GM21390 (cell line): Measurements from ENCODE around the gene DCC.

Experiments used
- ATAC-seq: cut with Tn5 transposase; IDR thresholded peaks from one replicate; pipeline ENCODE4 v1.9.1; 2021; ENCODE audit not compliant: unreplicated experiment

DCC gene

GRCh38 chr18:52894801-52895200 is 554.8 kb downstream of the DCC start:
- no peak for ATAC-seq

- ATAC-seq: no peak
Observed at GRCh38 chr18:52897611-52898484, 557.9 kb downstream of the DCC start.

DNA sequence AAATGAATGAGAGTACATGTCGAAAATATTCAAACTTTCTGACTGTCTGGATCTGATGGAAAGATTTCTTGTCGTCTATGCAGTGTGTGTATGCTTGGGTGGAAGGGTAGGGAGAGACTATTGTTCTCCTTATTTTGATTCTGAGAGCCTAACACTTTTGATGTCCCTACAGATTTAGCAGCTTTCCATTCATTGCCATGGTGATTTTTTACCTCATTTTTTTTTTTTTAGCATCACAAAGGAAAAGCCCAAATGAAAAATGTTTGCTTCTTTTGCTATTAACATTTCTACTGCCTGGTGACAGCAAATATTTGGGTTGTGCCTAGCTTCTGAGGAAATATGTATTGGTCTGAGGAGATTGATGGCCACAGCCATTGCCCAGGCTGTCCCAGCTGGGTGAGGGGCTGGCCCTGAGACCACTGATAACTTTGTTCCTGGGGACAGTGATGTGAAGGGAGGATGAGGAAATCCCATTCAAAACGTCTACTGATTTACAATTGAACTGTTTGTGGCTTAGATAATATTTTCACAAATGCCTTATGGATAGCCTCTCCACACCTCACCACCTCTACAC is 558.6 kb downstream of the DCC start:
- ATAC-seq: no peak

DNA sequence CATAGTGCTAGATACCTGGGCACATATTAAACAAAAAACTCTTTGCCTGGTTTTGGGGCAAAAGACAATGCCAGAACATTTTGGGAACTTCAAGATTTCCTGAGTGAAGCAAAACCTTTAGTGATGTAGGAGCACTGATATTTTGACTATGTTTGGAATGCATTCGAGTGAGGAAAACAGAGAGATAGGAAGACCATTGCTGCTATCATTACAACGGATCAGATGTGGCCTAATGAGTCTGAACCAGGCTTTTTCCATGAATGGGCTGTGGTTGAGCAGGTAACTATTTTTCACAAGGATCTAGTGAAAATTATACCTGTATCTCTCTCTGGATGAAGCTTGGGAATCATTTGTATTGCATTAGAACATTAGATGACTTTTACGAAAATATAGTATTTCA is 562.2 kb downstream of the DCC start:
- no peak for ATAC-seq

GRCh38 chr18:52903857-52904256 is 563.9 kb downstream of the DCC start:
- no peak for ATAC-seq

DNA sequence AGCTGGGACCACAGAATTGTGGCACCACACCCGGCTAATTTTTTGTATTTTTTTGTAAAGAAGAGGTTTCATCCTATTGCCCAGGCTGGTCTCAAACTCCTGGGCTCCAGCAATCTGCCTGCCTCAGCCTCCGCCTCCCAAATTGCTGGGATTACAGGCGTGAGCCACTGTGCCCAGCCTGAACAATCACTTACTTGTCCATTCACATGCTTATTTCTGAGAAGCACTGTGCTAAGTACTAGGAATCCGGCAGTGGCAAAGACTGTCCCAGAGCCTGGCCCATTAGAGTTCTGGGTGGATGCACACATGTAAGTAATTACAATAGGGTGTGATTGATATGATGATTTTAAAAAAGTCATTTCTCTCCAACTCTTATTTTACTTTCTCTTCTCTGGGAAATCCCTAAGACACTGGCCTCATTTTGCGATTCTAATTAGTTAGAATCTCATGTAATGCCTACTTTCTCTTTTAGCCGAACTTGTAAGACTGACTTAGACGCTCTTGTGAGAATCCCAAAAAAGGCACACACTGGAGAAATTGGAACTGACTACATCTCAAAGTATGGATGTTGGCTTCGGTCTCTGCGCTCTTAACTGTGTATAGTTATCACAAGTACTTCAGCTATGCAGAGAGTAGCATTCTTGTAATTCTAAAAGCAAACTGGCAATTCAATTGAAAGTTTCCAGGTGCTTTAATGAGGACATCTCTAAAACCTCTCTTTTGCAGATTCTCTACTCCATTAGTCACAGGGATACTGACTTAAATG is 567.7 kb downstream of the DCC start:
- ATAC-seq: no peak

DNA sequence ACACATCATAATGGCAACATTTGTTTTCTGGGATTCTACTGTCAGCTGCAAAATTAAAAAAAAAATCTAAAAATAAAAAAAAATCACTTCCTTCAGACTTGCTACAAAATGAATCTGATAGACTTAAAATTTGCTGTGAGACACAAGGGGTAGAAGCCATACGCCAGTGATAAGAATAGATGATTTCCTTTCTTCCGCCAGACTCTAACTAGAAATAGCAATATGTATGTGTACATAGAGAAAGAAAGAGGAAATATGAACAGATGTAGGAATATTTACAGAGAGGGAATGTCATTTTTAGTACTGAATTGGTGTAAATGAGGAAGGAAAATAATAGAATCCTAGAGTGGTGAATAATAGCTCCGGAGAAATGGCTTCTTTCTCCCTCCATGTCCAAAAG is 574.2 kb downstream of the DCC start:
- ATAC-seq: no peak

- no peak for ATAC-seq
Observed at GRCh38 chr18:52920665-52921064, 580.7 kb downstream of the DCC start.

GRCh38 chr18:52933356-52933755 is 593.4 kb downstream of the DCC start:
- ATAC-seq: no peak

DNA sequence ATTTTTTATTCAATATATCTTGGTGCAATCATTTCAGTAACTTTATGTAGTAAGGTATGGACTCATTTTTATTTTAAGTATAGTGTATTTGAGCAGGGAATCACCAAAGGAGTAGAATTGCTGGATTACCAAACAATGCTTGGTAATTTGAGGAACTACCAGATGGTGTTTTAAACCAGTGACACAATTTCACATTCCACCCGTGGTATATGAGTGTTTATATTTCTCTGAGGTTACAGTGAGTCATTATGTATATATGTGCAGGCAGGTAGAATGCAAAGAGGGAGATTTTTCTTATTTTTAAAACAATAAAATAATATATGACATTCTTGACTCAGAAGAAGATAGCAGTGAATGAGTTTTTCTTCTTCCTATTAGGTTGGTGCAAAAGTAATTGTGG is 596.9 kb downstream of the DCC start:
- ATAC-seq: no peak

DNA sequence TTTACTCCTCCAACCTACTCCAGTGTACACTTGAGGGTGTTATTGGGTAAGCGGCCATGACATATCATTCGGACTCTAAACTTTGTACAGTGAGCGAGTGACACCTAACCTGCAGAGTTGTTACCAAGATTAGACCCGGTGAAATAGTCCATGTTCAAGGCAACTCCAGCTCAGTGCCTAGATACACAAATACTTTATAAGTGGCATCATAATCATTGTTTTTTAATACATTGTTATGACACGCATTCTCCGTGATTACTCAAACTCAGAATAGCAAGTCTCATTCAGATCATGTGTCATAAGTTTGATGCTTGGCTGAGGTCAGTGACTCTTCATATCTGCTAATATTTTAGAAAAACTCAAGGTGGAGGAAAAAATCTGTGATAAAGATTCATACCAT is 597.8 kb downstream of the DCC start:
- ATAC-seq: no peak

GRCh38 chr18:52945552-52945951 is 605.6 kb downstream of the DCC start:
- ATAC-seq: no peak

DNA sequence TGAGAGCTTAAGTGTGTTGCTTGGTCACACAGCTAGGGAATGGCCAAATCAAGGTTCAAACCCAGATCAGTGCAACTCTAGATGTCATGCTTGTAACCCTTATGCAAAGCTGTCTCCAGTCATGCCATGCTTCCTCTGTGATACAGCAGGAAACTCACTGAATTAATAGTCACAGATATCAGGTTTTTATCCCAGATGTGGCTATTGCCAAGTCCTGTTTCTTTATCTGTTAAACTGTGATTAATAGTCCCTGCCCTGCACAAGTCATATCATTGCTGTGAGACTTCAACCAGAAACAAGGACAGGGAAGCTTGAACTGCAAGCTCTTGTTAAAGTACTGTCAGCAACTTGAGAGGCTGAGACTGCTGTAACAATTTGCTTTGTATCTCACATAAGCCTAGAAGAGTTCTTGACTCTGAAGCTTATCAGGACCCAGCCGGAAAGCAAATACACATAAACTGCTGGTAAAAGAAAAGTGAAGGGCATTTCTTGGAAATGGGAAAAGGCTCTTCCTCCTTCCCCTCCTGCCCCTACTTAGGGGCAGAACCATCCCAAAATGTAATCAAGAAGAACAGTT is 609.0 kb downstream of the DCC start:
- ATAC-seq: no peak

DNA sequence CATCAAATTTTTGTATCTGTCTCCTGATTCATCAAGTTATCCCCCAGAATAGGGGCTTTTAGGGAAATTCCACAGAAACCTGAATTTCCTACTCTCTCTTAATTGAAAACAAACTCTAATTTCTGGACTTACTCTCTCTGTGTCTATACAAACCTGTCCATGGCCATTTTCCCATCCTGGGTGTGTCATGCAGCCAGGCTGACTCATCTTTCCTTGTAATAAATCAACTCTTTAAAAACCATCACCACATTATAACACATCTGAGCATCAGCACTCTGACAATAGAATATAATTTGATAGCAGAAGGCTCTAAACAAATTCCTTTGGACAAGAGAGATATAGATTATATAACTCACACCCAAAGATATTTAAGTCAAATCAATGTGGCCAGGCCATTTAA is 610.2 kb downstream of the DCC start:
- no peak for ATAC-seq

DNA sequence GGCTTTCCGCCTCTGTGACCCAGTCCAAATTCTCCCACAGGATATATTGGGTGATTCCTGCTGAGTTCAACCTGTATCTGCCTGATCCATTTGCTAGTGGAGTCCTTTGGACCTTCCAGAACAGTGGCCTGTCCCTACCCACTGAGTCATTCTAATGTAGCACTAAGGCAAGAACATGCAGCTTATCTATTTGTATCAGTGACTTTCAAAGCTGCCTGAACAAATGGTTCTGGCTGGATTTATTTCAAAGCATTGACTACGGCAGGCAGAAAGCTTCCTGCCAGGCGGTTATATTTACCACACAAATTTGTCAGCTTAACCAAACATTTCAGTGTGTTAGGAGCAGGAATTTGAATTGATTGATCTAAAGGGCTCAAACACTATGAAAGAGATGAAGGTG is 613.4 kb downstream of the DCC start:
- ATAC-seq: no peak

GRCh38 chr18:52963481-52963880 is 623.5 kb downstream of the DCC start:
- ATAC-seq: no peak

- ATAC-seq: no peak
Observed at GRCh38 chr18:52970686-52971085, 630.7 kb downstream of the DCC start.

DNA sequence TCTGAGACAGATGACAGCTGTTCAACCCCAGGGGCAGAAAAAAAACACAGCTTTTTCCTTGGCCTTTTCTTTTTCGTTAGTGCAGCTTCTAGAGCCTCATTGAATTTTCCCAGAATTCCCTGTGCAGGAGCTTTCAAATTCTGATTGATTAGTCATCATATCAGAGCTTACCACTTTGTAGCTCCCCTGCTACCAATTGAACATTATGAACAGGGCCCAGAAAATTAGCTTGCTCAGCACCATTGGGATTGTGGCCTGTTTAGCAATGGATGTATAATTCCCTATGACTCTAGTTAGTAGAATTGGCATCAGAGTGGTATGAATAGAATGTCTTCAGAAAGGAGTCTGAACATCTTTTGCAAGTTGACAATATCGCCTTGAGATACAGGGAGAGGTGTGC is 631.1 kb downstream of the DCC start:
- no peak for ATAC-seq

DNA sequence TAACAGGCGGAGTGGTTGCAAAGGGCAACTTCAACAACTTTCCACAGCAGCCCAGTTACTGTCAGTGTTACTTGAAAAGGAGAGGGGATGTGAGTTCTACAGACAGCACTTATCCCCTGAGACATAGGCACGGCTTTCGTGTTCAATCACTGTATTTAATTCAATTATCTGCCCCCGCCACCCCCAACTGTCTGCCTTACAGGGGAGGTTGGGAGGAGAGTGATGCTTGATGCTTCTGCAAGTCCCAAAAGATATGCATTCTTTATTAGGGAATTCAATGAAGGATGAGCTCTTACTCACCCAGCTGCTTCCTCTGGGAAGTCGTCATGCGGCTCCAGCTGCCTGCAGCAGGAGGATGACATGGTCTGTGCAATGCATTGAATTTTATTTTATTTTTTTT is 639.9 kb downstream of the DCC start:
- no peak for ATAC-seq

- ATAC-seq: no peak
Observed at GRCh38 chr18:52991246-52991645, 651.2 kb downstream of the DCC start.

GRCh38 chr18:52992041-52992440 is 652.0 kb downstream of the DCC start:
- no peak for ATAC-seq

- no peak for ATAC-seq
Observed at GRCh38 chr18:52995875-52996274, 655.9 kb downstream of the DCC start.
